GM12878 (cell line): ENCODE measurements around the gene FAF1. TPM values are rescaled to one million over a fixed set of nuclear protein-coding genes. Genes with fewer than 3 reads are reported as not detected.

Experiments used
- ATAC-seq: fragments of 200-7000 bp; cut with Tn5 transposase; 3 replicates; pipeline ENCODE4 v1.9.1; 2020; ENCODE audit warnings: mild to moderate bottlenecking, moderate library complexity
- BruUV-seq: library from RNA; stranded (reverse); fragments of 400-500 nt; replicated peaks from 2 replicates; lab custom pipeline; 2021; lab: Mats Ljungman, UMichigan
- CTCF ChIA-PET: fragments of 300-600 bp; sonication (Branson Sonifier 250); formaldehyde crosslinking; extraction: SDS; loops from one replicate; lab custom pipeline; 2021; ENCODE audit warnings: inconsistent platforms; lab: Yijun Ruan, JAX
- POLR2A ChIA-PET: fragments of 350-600 bp; formaldehyde crosslinking; extraction: SDS; loops from one replicate; lab custom pipeline; 2021; ENCODE audit warnings: inconsistent platforms; lab: Charles Lee
- RAD21 ChIA-PET: fragments of 300-600 bp; sonication (Branson Sonifier 250); formaldehyde crosslinking; loops from one replicate; lab custom pipeline; 2023; ENCODE audit warnings: antibody characterized with exemption; ENCODE audit not compliant: unreplicated experiment; lab: Charles Lee
- SMC1A ChIA-PET: fragments of 300-600 bp; sonication (Branson Sonifier 250); formaldehyde crosslinking; loops from one replicate; lab custom pipeline; 2023; ENCODE audit not compliant: unreplicated experiment, uncharacterized antibody; lab: Charles Lee
- DNase-seq: peaks from one replicate; pipeline ENCODE4 v3.0.0-alpha.2; 2011; ENCODE audit warnings: low read depth, low spot score
- FAIRE-seq: peaks from 3 replicates; lab custom pipeline; 2011; peaks lifted over from hg19 to GRCh38; lab: Jason Lieb, UNC
- H2AFZ ChIP-seq: 2 replicates; pipeline ENCODE4 v1.6.0; 2011; ENCODE audit warnings: low read depth, low read length, control low read depth; ENCODE audit not compliant: control insufficient read depth
- H3K27ac ChIP-seq: 2 replicates; pipeline ENCODE4 v1.5.1; 2011; ENCODE audit warnings: control low read depth; ENCODE audit not compliant: control insufficient read depth, insufficient read depth
- H3K27me3 ChIP-seq, 2 experiments: replicated peaks in 1 of 2; 2 replicates each; pipeline versions ENCODE4 v1.6.0 to v1.6.1; 2011; ENCODE audit warnings: low read length in 1 of 2; ENCODE audit not compliant: control insufficient read depth in 2 of 2, insufficient read depth in 2 of 2
- H3K36me3 ChIP-seq, 2 experiments: 2 replicates each; pipeline ENCODE4 v1.5.1; 2011; ENCODE audit warnings: low read length in 1 of 2; ENCODE audit not compliant: control insufficient read depth in 2 of 2, insufficient read depth in 2 of 2
- H3K4me1 ChIP-seq: 2 replicates; pipeline ENCODE4 v1.6.1; 2011; ENCODE audit warnings: mild to moderate bottlenecking, low read length, moderate library complexity, mixed read lengths; ENCODE audit not compliant: control insufficient read depth, insufficient read depth
- H3K4me2 ChIP-seq: 2 replicates; pipeline ENCODE4 v1.6.0; 2011; ENCODE audit warnings: control low read depth; ENCODE audit not compliant: control insufficient read depth, insufficient read depth
- H3K4me3 ChIP-seq: fragments of 200-600 bp; sonication (generic); 2 replicates; pipeline ENCODE4 v1.5.1; 2016
- H3K79me2 ChIP-seq: 2 replicates; pipeline ENCODE4 v1.6.0; 2011; ENCODE audit warnings: low read length; ENCODE audit not compliant: control insufficient read depth, insufficient read depth
- H3K9ac ChIP-seq: 2 replicates; pipeline ENCODE4 v1.8.0; 2011; ENCODE audit warnings: low read length, control low read depth, mixed read lengths; ENCODE audit not compliant: control insufficient read depth, insufficient read depth
- H3K9me3 ChIP-seq: replicated peaks from 3 replicates; pipeline ENCODE4 v1.5.1; 2011; ENCODE audit warnings: mild to moderate bottlenecking, low read length; ENCODE audit not compliant: control insufficient read depth, insufficient read depth
- H4K20me1 ChIP-seq: 2 replicates; pipeline ENCODE4 v1.6.0; 2011; ENCODE audit not compliant: control insufficient read depth, insufficient read depth
- BHLHE40 ChIP-seq, 2 experiments: fragments of 450-650 bp in 1 of 2; IDR thresholded peaks; 2 replicates each; pipeline ENCODE4 v1.6.1; 2011 to 2017; ENCODE audit warnings: low read depth in 2 of 2, borderline replicate concordance in 1 of 2, improper control_type of control experiment in 1 of 2, low read length in 1 of 2, mild to moderate bottlenecking in 1 of 2
- CHD4 ChIP-seq: fragments of 200-600 bp; sonication (generic); IDR thresholded peaks from 2 replicates; pipeline ENCODE4 v1.6.1; 2016; ENCODE audit warnings: mild to moderate bottlenecking
- ELK1 ChIP-seq: IDR thresholded peaks from 2 replicates; pipeline ENCODE4 v1.6.1; 2012; ENCODE audit warnings: low read depth, low read length, improper control_type of control experiment
- NRF1 ChIP-seq: conservative IDR thresholded peaks from 2 replicates; pipeline ENCODE4 v1.6.1; 2011; ENCODE audit warnings: mild to moderate bottlenecking, low read depth, low read length, improper control_type of control experiment
- RELA ChIP-seq: fragments of 450-650 bp; IDR thresholded peaks from 2 replicates; pipeline ENCODE4 v1.8.0; 2014; ENCODE audit warnings: borderline replicate concordance; ENCODE audit not compliant: partially characterized antibody
- SKIL ChIP-seq: fragments of 450-650 bp; IDR thresholded peaks from 2 replicates; pipeline ENCODE4 v1.6.1; 2017; ENCODE audit warnings: mild to moderate bottlenecking, low read depth, inconsistent platforms; ENCODE audit not compliant: poor library complexity, severe bottlenecking
- SMARCA5 ChIP-seq: fragments of 450-650 bp; IDR thresholded peaks from 2 replicates; pipeline ENCODE4 v1.6.1; 2017; ENCODE audit warnings: mild to moderate bottlenecking
- YY1 ChIP-seq: IDR thresholded peaks from 2 replicates; pipeline ENCODE4 v1.6.1; 2011; ENCODE audit warnings: low read depth, mild to moderate bottlenecking, low read length
- ZSCAN29 ChIP-seq: fragments of 450-650 bp; IDR thresholded peaks from 2 replicates; pipeline ENCODE4 v1.6.1; 2017; ENCODE audit warnings: mild to moderate bottlenecking, moderate library complexity
- ZZZ3 ChIP-seq: IDR thresholded peaks from 2 replicates; pipeline ENCODE4 v1.6.1; 2011; ENCODE audit warnings: low read depth; ENCODE audit not compliant: control insufficient read depth, insufficient read length
- WGBS: methylation state at CpG from one replicate; pipeline ENCODE4 v1.1.6; 2016; ENCODE audit warnings: low lambda C conversion rate; ENCODE audit not compliant: insufficient replicate concordance, insufficient coverage; ENCODE audit errors: missing lambda C conversion rate; 5-methylcytosine and 5-hydroxymethylcytosine counted together
- in situ Hi-C: fragments of 300-500 bp; cut with MboI; formaldehyde crosslinking; loops from 9 replicates; pipeline ENCODE4 v1.14.3; 2018; ENCODE audit warnings: mixed read lengths
- intact Hi-C: fragments of 100-400 bp; cut with micrococcal nuclease; formaldehyde crosslinking; loops from one replicate; pipeline ENCODE4 v1.14.2; 2022; ENCODE audit not compliant: unreplicated experiment
- polyA plus RNA-seq, 11 experiments: library from polyadenylated mRNA; depleted of rRNA in 4 of 11; unstranded in 6 of 11; stranded (reverse) in 5 of 11; fragments of >200 nt; fragmentation: Nextera tagmentation in 4 of 11; fragmentation: Illumina TruSeq in 1 of 11; extraction: Ambion mirVana in 4 of 11; extraction: Trizol in 1 of 11; gene quantifications; 1 replicate in 1 of 11; 2 replicates in 10 of 11; pipeline versions ENCODE4 v1.2.1 to v1.2.3, GENCODE V29; 2011 to 2016; ENCODE audit warnings: inconsistent platforms in 2 of 11, missing spikeins in 2 of 11, low read depth in 1 of 11
- total RNA-seq, 4 experiments: library from RNA; depleted of rRNA in 3 of 4; stranded (reverse); fragments of >200 nt in 3 of 4; fragmentation: Illumina TruSeq in 1 of 4; extraction: Trizol in 1 of 4; gene quantifications; 2 replicates each; pipeline versions ENCODE4 v1.2.1 to v1.2.3, GENCODE V29; 2013 to 2021

Gene FAF1
- total and polyA plus RNA-seq, 10 of the 15 experiments (the other 5 are each of a cell fraction or from before 2014, with no cell fraction given) = 8.6 to 54.5 (median 23.7) TPM

DNA sequence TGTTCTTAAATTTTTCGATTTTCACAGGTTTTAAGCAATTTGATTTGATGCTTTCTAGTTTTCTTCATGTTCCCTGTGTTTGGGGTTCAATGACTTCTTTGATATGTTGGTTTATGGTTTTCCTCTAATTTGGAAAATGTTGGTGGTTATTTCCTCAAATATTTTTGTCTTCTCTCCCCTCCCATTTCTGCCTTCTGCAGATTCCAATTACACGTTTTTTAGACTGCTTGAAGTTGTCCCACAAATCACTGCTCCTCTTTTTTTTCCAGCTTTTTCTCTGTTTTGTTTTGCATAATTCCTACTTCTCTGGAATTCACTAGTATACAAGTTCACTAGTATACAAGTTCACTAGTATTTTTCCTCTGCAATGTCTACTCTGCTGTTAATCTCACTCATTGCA, 61.3 kb downstream of the FAF1 start (continued):
- TF ChIP-seq ZSCAN29 = no peak

DNA sequence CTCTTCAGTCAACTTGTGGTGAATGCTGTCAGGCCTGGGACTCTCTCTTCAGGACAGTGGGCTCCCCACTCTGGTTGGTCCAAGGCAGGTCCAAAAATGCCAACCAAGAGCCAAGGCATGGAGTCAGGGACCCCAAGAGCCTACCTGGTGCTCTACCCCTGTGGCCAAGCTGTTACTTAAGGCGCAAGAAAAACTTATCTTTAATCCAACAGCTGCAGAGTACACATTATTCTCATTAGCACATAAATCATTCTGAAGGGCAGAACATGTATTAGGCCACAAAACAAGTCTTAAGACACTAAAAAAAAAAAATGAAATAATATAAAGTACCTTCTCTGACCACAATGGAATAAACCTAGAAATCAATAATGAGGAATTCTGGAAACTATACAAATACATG, 65.7 kb downstream of the FAF1 start:
- Histone ChIP-seq H3K79me2 (peaks cover 6% of the 10 kb centered on the region), H3K9me3 (peaks cover 5% of the 10 kb centered on the region; the same call in 2 of the 3 replicates), H3K9ac (no peak overlapping the region), H2AFZ (no peak overlapping the region), H3K27ac (no peak overlapping the region), H4K20me1 (no peaks in the 10 kb centered on the region), H3K27me3 (no peaks in the 10 kb centered on the region), H3K4me1 (no peaks in the 10 kb centered on the region), H3K4me2 (no peak overlapping the region), H3K36me3 (no peaks in the 10 kb centered on the region), H3K4me3 (no peak overlapping the region)
- FAIRE-seq = no peak
- in situ Hi-C loops = no loop called here
- ChIA-PET SMC1A (no interaction called here), RAD21 (no interaction called here), CTCF (interaction anchor here (1.0 kb wide), 1 partner anchor 19 kb away, joined by 4 read pairs; no protein-coding TSS in a partner anchor), POLR2A (no interaction called here)
- no peak for ATAC-seq
- no peak for DNase-seq
- no peak for TF ChIP-seq SKIL
- TF ChIP-seq BHLHE40 (IDR thresholded peaks at IDR 0.05; ENCODE audit: borderline replicate concordance in 1 of 2, low read depth in 2 of 2, low read length in 1 of 2) = no peak
- TF ChIP-seq YY1 = no peak
- TF ChIP-seq ZZZ3 = no peak
- TF ChIP-seq NRF1 = no peak
- TF ChIP-seq SMARCA5 = no peak
- TF ChIP-seq RELA = no peak
- TF ChIP-seq CHD4 = no peak
- no peak for TF ChIP-seq ELK1
- 93% methylated on average over 1 of the region's 1 CpG for WGBS
- intact Hi-C loops = no loop called here
- BruUV-seq = no TSS peak
